Endothelial cell of umbilical vein (primary cell): ENCODE measurements around the gene KCNH1. TPM values are rescaled to one million over a fixed set of nuclear protein-coding genes. Genes with fewer than 3 reads are reported as not detected.

Experiments
- BruUV-seq: library from RNA; stranded (reverse); fragments of 400-500 nt; replicated peaks from 2 replicates; lab custom pipeline; 2021; lab: Mats Ljungman, UMichigan
- CTCF ChIA-PET: fragments of 300-600, 350-600 bp; sonication (Branson Sonifier 250); formaldehyde crosslinking; loops from one replicate; lab custom pipeline; 2021; ENCODE audit warnings: antibody characterized with exemption, inconsistent platforms; lab: Charles Lee
- POLR2A ChIA-PET: fragments of 300-600, 350-600 bp; sonication (Branson Sonifier 250); formaldehyde crosslinking; loops from one replicate; lab custom pipeline; 2021; ENCODE audit warnings: antibody characterized with exemption, inconsistent platforms; lab: Charles Lee
- DNase-seq: peaks from one replicate; pipeline ENCODE4 v3.0.0-alpha.2; 2011; ENCODE audit warnings: low read depth, low spot score
- FAIRE-seq: peaks from 2 replicates; lab custom pipeline; 2011; peaks lifted over from hg19 to GRCh38; lab: Jason Lieb, UNC
- H2AFZ ChIP-seq: 2 replicates; pipeline ENCODE4 v1.6.0; 2012; ENCODE audit warnings: low read depth, low read length, control low read depth, inconsistent platforms
- H3K27ac ChIP-seq: 2 replicates; pipeline ENCODE4 v1.5.1; 2011; ENCODE audit warnings: low read depth, mild to moderate bottlenecking, control low read depth, low read length, moderate library complexity; ENCODE audit not compliant: insufficient read depth
- H3K27me3 ChIP-seq, 2 experiments: 2 replicates each; pipeline versions ENCODE4 v1.6.0 to v1.6.1; 2011; ENCODE audit warnings: low read length in 2 of 2, mixed read lengths in 1 of 2; ENCODE audit not compliant: control insufficient read depth in 2 of 2, insufficient read depth in 2 of 2
- H3K36me3 ChIP-seq, 2 experiments: 2 replicates in 1 of 2; 3 replicates in 1 of 2; pipeline ENCODE4 v1.5.1; 2011; ENCODE audit warnings: low read length in 2 of 2, mild to moderate bottlenecking in 1 of 2, moderate library complexity in 1 of 2; ENCODE audit not compliant: control insufficient read depth in 2 of 2, insufficient read depth in 2 of 2; ENCODE audit errors: extremely low read depth in 1 of 2
- H3K4me1 ChIP-seq: 3 replicates; pipeline ENCODE4 v1.5.1; 2011; ENCODE audit warnings: mild to moderate bottlenecking, low read length; ENCODE audit not compliant: control insufficient read depth, insufficient read depth; ENCODE audit errors: extremely low read depth
- H3K4me2 ChIP-seq: 2 replicates; pipeline ENCODE4 v1.6.1; 2011; ENCODE audit warnings: low read length, control low read depth, mixed read lengths; ENCODE audit not compliant: insufficient read depth
- H3K4me3 ChIP-seq, 3 experiments: fragments of 200-600 bp in 1 of 3; sonication (generic), shearing (Covaris generic) in 1 of 3; replicated peaks in 1 of 3; 2 replicates each; pipeline ENCODE4 v1.5.1; 2011 to 2016; ENCODE audit warnings: control low read depth in 3 of 3, low read length in 3 of 3, mild to moderate bottlenecking in 2 of 3, inconsistent platforms in 1 of 3, low read depth in 1 of 3, moderate library complexity in 1 of 3; ENCODE audit not compliant: insufficient read depth in 1 of 3
- H3K79me2 ChIP-seq: 2 replicates; pipeline ENCODE4 v1.6.0; 2012; ENCODE audit warnings: low read length, inconsistent platforms; ENCODE audit not compliant: control insufficient read depth, insufficient read depth
- H3K9ac ChIP-seq: replicated peaks from 2 replicates; pipeline ENCODE3; 2011; ENCODE audit warnings: low read length, control low read depth; ENCODE audit not compliant: insufficient read depth; ENCODE audit errors: extremely low read depth
- H3K9me1 ChIP-seq: replicated peaks from 3 replicates; pipeline ENCODE4 v1.6.0; 2011; ENCODE audit warnings: mild to moderate bottlenecking, low read length; ENCODE audit not compliant: control insufficient read depth, insufficient read depth; ENCODE audit errors: extremely low read depth
- H3K9me3 ChIP-seq: replicated peaks from 2 replicates; pipeline ENCODE4 v1.5.1; 2012; ENCODE audit warnings: low read length, inconsistent platforms; ENCODE audit not compliant: control insufficient read depth, insufficient read depth
- H4K20me1 ChIP-seq: replicated peaks from 2 replicates; pipeline ENCODE3; 2011; ENCODE audit warnings: mild to moderate bottlenecking, low read length; ENCODE audit not compliant: control insufficient read depth, insufficient read depth; ENCODE audit errors: extremely low read depth
- CTCF ChIP-seq, 2 donors: IDR thresholded peaks; 1 replicate in 1 of 2; 2 replicates in 1 of 2; pipeline ENCODE4 v1.5.1; 2011; ENCODE audit warnings: low read length in 2 of 2, mild to moderate bottlenecking in 2 of 2, moderate library complexity in 2 of 2, control low read depth in 1 of 2, inconsistent platforms in 1 of 2, low read depth in 1 of 2; ENCODE audit not compliant: insufficient read depth in 1 of 2; ENCODE audit errors: extremely low read depth in 1 of 2
- EZH2 ChIP-seq: IDR thresholded peaks from 2 replicates; pipeline ENCODE4 v1.6.1; 2012; ENCODE audit warnings: borderline replicate concordance, low read depth, mild to moderate bottlenecking, moderate library complexity, low read length, inconsistent platforms; ENCODE audit not compliant: severe bottlenecking
- FOS ChIP-seq: IDR thresholded peaks from 2 replicates; pipeline ENCODE4 v1.6.1; 2011; ENCODE audit warnings: mild to moderate bottlenecking, low read length, moderate library complexity, borderline replicate concordance; ENCODE audit not compliant: insufficient read depth
- GATA2 ChIP-seq: IDR thresholded peaks from 2 replicates; pipeline ENCODE4 v1.7.0; 2011; ENCODE audit warnings: low read depth, mild to moderate bottlenecking, moderate library complexity, mixed read lengths, low read length; ENCODE audit not compliant: insufficient read length, insufficient read depth
- JUN ChIP-seq: IDR thresholded peaks from 2 replicates; pipeline ENCODE4 v1.6.1; 2011; ENCODE audit warnings: borderline replicate concordance, low read depth; ENCODE audit not compliant: insufficient read length, insufficient read depth
- MAX ChIP-seq: IDR thresholded peaks from 2 replicates; pipeline ENCODE4 v1.6.1; 2011; ENCODE audit not compliant: insufficient read depth, insufficient read length
- MYC ChIP-seq: IDR thresholded peaks from one replicate; pipeline ENCODE4 v1.6.1; 2011; ENCODE audit warnings: mild to moderate bottlenecking, low read depth, low read length
- POLR2A ChIP-seq: IDR thresholded peaks from 2 replicates; pipeline ENCODE4 v1.6.1; 2012; ENCODE audit warnings: low read depth, mild to moderate bottlenecking, control low read depth, low read length
- POLR2AphosphoS5 ChIP-seq: IDR thresholded peaks from 2 replicates; pipeline ENCODE4 v1.6.1; 2012; ENCODE audit warnings: low read depth, mild to moderate bottlenecking, control low read depth, low read length, moderate library complexity; ENCODE audit not compliant: insufficient read depth
- dilution Hi-C: fragments of 300-500 bp; cut with MboI; formaldehyde crosslinking; loops from one replicate; pipeline ENCODE4 v1.15.0; 2019; ENCODE audit warnings: low sequenced_read_pairs; ENCODE audit not compliant: extremely low pct_ligation_motif_present
- intact Hi-C: fragments of 100-400 bp; cut with micrococcal nuclease; formaldehyde crosslinking; loops from one replicate; pipeline ENCODE4 v1.10.0; 2022
- polyA plus RNA-seq, 4 experiments: library from polyadenylated mRNA; depleted of rRNA in 3 of 4; stranded (reverse) in 3 of 4; unstranded in 1 of 4; fragments of >200 nt; gene quantifications; 2 replicates each; pipeline versions ENCODE4 v1.2.1 to v1.2.3, GENCODE V29; 2011 to 2012; ENCODE audit warnings: missing spikeins in 1 of 4
- total RNA-seq: library from RNA; stranded (reverse); gene quantifications from 2 replicates; pipeline ENCODE4 v1.2.3, GENCODE V29; 2021

Gene KCNH1
- total and polyA plus RNA-seq, 2 donors (not counting 3 experiments of a cell fraction or from before 2014, with no cell fraction given): not detected

- H3K9me1 ChIP-seq: no peaks in the 10 kb centered on the region
- H2AFZ ChIP-seq: no peak overlapping the region
- POLR2A ChIA-PET: no interaction called here
- DNase-seq: no peak
- H3K4me2 ChIP-seq: no peak overlapping the region
- no peaks in the 10 kb centered on the region for H3K36me3 ChIP-seq
- H3K9ac ChIP-seq: no peak overlapping the region
- BruUV-seq: no TSS peak
- no peaks in the 10 kb centered on the region for H3K79me2 ChIP-seq
- H3K27ac ChIP-seq: no peak overlapping the region
- no peaks in the 10 kb centered on the region for H3K4me1 ChIP-seq
- TF ChIP-seq CTCF (IDR thresholded peaks at IDR 0.05; ENCODE audit: extremely low read depth in 1 of 2, insufficient read depth in 1 of 2, low read depth in 1 of 2, low read length in 2 of 2) (no peak), FOS (no peak), JUN (no peak), POLR2A (no peak), EZH2 (no peak), MYC (no peak), POLR2AphosphoS5 (no peak), GATA2 (no peak), MAX (no peak)
- no peaks in the 10 kb centered on the region for H3K9me3 ChIP-seq
- CTCF ChIA-PET: no interaction called here
- FAIRE-seq: no peak
- intact Hi-C loops: no loop called here
- H3K27me3 ChIP-seq: no peaks in the 10 kb centered on the region
- H4K20me1 ChIP-seq: no peaks in the 10 kb centered on the region
- dilution Hi-C loops: no loop called here
- H3K4me3 ChIP-seq: no peak overlapping the region
Measured at GRCh38 chr1:211101481-211101880, 32.5 kb downstream of the KCNH1 start.
